ENCODE data around the gene GAS2L2. TPM values are rescaled to one million over a fixed set of nuclear protein-coding genes. Genes with fewer than 3 reads are reported as not detected.

The GAS2L2 gene
- total and polyA plus RNA-seq, 2 donors = 0.09 TPM; not detected in 1

- Histone ChIP-seq H3K4me1 (ENCODE audit: insufficient read depth) (no peaks in the 10 kb centered on the region), H3K36me3 (ENCODE audit: insufficient read depth) (no peaks in the 10 kb centered on the region), H3K27ac (ENCODE audit: low read depth) (peak overlapping the region; percentile 89), H3K4me3 (ENCODE audit: low read depth, low read length) (no peak overlapping the region)
- DNase-seq (ENCODE audit: extremely low spot score) = no peak
- WGBS = 24% methylated on average over 3 of the region's 3 CpGs
Observed at GRCh38 chr17:35786941-35787432, 33.9 kb upstream of the GAS2L2 start.

- Histone ChIP-seq H3K36me3 (ENCODE audit: insufficient read depth) (no peaks in the 10 kb centered on the region), H3K4me3 (ENCODE audit: low read depth, low read length) (no peak overlapping the region), H3K4me1 (ENCODE audit: insufficient read depth) (no peaks in the 10 kb centered on the region), H3K27ac (ENCODE audit: low read depth) (peak overlapping the region; percentile 44)
- DNase-seq (ENCODE audit: extremely low spot score) = no peak
- 87% methylated on average over 2 of the region's 2 CpGs for WGBS
Observed at GRCh38 chr17:35784895-35785294, 31.9 kb upstream of the GAS2L2 start.

GRCh38 chr17:35780950-35781349 is 27.9 kb upstream of the GAS2L2 start:
- WGBS = 51% methylated on average over 3 of the region's 3 CpGs
- Histone ChIP-seq H3K36me3 (ENCODE audit: insufficient read depth) (no peaks in the 10 kb centered on the region), H3K27ac (ENCODE audit: low read depth) (no peak overlapping the region), H3K4me3 (ENCODE audit: low read depth, low read length) (no peak overlapping the region), H3K4me1 (ENCODE audit: insufficient read depth) (no peaks in the 10 kb centered on the region)
- no peak for DNase-seq (ENCODE audit: extremely low spot score)

GRCh38 chr17:35778641-35779196 is 25.7 kb upstream of the GAS2L2 start:
- DNase-seq (ENCODE audit: extremely low spot score) = no peak
- no peak overlapping the region for H3K4me3 ChIP-seq (ENCODE audit: low read depth, low read length)
- H3K36me3 ChIP-seq (ENCODE audit: insufficient read depth) = no peaks in the 10 kb centered on the region
- 87% methylated on average over 16 of the region's 16 CpGs for WGBS
- no peaks in the 10 kb centered on the region for H3K4me1 ChIP-seq (ENCODE audit: insufficient read depth)
- H3K27ac ChIP-seq (ENCODE audit: low read depth) = no peak overlapping the region

- no peak overlapping the region for H3K27ac ChIP-seq (ENCODE audit: low read depth)
- H3K4me3 ChIP-seq (ENCODE audit: low read depth, low read length) = no peak overlapping the region
- 56% methylated on average over 6 of the region's 6 CpGs for WGBS
- no peaks in the 10 kb centered on the region for H3K4me1 ChIP-seq (ENCODE audit: insufficient read depth)
- H3K36me3 ChIP-seq (ENCODE audit: insufficient read depth) = no peaks in the 10 kb centered on the region
- no peak for DNase-seq (ENCODE audit: extremely low spot score)
Observed at GRCh38 chr17:35775583-35775982, 22.5 kb upstream of the GAS2L2 start.

- H3K27ac ChIP-seq (ENCODE audit: low read depth) = no peak overlapping the region
Observed at GRCh38 chr17:35775039-35775438, 22.0 kb upstream of the GAS2L2 start.

GRCh38 chr17:35774499-35774898 is 21.5 kb upstream of the GAS2L2 start:
- Histone ChIP-seq H3K36me3 (ENCODE audit: insufficient read depth) (no peaks in the 10 kb centered on the region), H3K4me3 (ENCODE audit: low read depth, low read length) (no peak overlapping the region), H3K4me1 (ENCODE audit: insufficient read depth) (no peaks in the 10 kb centered on the region), H3K27ac (ENCODE audit: low read depth) (no peak overlapping the region)
- no peak for DNase-seq (ENCODE audit: extremely low spot score)
- WGBS = 35% methylated on average over 5 of the region's 5 CpGs

More at GRCh38 chr17:35775039-35775438, 22.0 kb upstream of the GAS2L2 start:
- no peak for DNase-seq (ENCODE audit: extremely low spot score)
- Histone ChIP-seq H3K4me3 (ENCODE audit: low read depth, low read length) (no peak overlapping the region), H3K4me1 (ENCODE audit: insufficient read depth) (no peaks in the 10 kb centered on the region), H3K36me3 (ENCODE audit: insufficient read depth) (no peaks in the 10 kb centered on the region)
- 41% methylated on average over 5 of the region's 5 CpGs for WGBS

- H3K27ac ChIP-seq (ENCODE audit: low read depth) = no peak overlapping the region
- no peak for DNase-seq (ENCODE audit: extremely low spot score)
Observed at GRCh38 chr17:35773679-35774425, 20.8 kb upstream of the GAS2L2 start.

GRCh38 chr17:35773129-35773528 is 20.1 kb upstream of the GAS2L2 start:
- Histone ChIP-seq H3K36me3 (ENCODE audit: insufficient read depth) (no peaks in the 10 kb centered on the region), H3K4me1 (ENCODE audit: insufficient read depth) (no peaks in the 10 kb centered on the region), H3K4me3 (ENCODE audit: low read depth, low read length) (no peak overlapping the region), H3K27ac (ENCODE audit: low read depth) (no peak overlapping the region)
- WGBS = 84% methylated on average over 20 of the region's 20 CpGs
- no peak for DNase-seq (ENCODE audit: extremely low spot score)

More at GRCh38 chr17:35773679-35774425, 20.8 kb upstream of the GAS2L2 start:
- no peaks in the 10 kb centered on the region for H3K4me1 ChIP-seq (ENCODE audit: insufficient read depth)
- H3K4me3 ChIP-seq (ENCODE audit: low read depth, low read length) = no peak overlapping the region
- 30% methylated on average over 10 of the region's 10 CpGs for WGBS
- no peaks in the 10 kb centered on the region for H3K36me3 ChIP-seq (ENCODE audit: insufficient read depth)

- no peak for DNase-seq (ENCODE audit: extremely low spot score)
- WGBS = 95% methylated on average over 48 of the region's 48 CpGs
- no peaks in the 10 kb centered on the region for H3K4me1 ChIP-seq (ENCODE audit: insufficient read depth)
- no peak overlapping the region for H3K4me3 ChIP-seq (ENCODE audit: low read depth, low read length)
- H3K27ac ChIP-seq (ENCODE audit: low read depth) = no peak overlapping the region
- H3K36me3 ChIP-seq (ENCODE audit: insufficient read depth) = no peaks in the 10 kb centered on the region
Observed at GRCh38 chr17:35769895-35770486, 17.0 kb upstream of the GAS2L2 start.

- WGBS = 95% methylated on average over 2 of the region's 2 CpGs
- Histone ChIP-seq H3K27ac (ENCODE audit: low read depth) (no peak overlapping the region), H3K4me1 (ENCODE audit: insufficient read depth) (no peaks in the 10 kb centered on the region), H3K4me3 (ENCODE audit: low read depth, low read length) (no peak overlapping the region), H3K36me3 (ENCODE audit: insufficient read depth) (no peaks in the 10 kb centered on the region)
- no peak for DNase-seq (ENCODE audit: extremely low spot score)
Observed at GRCh38 chr17:35768797-35769196, 15.8 kb upstream of the GAS2L2 start.

- no peaks in the 10 kb centered on the region for H3K36me3 ChIP-seq (ENCODE audit: insufficient read depth)
- no peak for DNase-seq (ENCODE audit: extremely low spot score)
- no peak overlapping the region for H3K27ac ChIP-seq (ENCODE audit: low read depth)
- no peaks in the 10 kb centered on the region for H3K4me1 ChIP-seq (ENCODE audit: insufficient read depth)
- H3K4me3 ChIP-seq (ENCODE audit: low read depth, low read length) = no peak overlapping the region
- 50% methylated on average over 7 of the region's 7 CpGs for WGBS
Observed at GRCh38 chr17:35766903-35767510, 14.0 kb upstream of the GAS2L2 start.

- 92% methylated on average over 24 of the region's 24 CpGs for WGBS
- Histone ChIP-seq H3K4me3 (ENCODE audit: low read depth, low read length) (no peak overlapping the region), H3K4me1 (ENCODE audit: insufficient read depth) (no peaks in the 10 kb centered on the region), H3K27ac (ENCODE audit: low read depth) (no peak overlapping the region), H3K36me3 (ENCODE audit: insufficient read depth) (no peaks in the 10 kb centered on the region)
- no peak for DNase-seq (ENCODE audit: extremely low spot score)
Observed at GRCh38 chr17:35766489-35766877, 13.4 kb upstream of the GAS2L2 start.

Data from urinary bladder (tissue), 4 donors.